Kidney epithelial cell (primary cell): ENCODE results near the gene SMIM31. TPM values are rescaled to one million over a fixed set of nuclear protein-coding genes. Genes with fewer than 3 reads are reported as not detected.

ENCODE experiments used
- DNase-seq: peaks from one replicate; pipeline ENCODE4 v3.0.0-alpha.2; 2010; ENCODE audit warnings: low read depth
- H3K27me3 ChIP-seq: 2 replicates; pipeline ENCODE4 v1.6.0; 2011; ENCODE audit warnings: low read length; ENCODE audit not compliant: control insufficient read depth, insufficient read depth
- H3K36me3 ChIP-seq: 2 replicates; pipeline ENCODE4 v1.5.1; 2011; ENCODE audit warnings: low read length; ENCODE audit not compliant: control insufficient read depth, insufficient read depth
- H3K4me3 ChIP-seq: 2 replicates; pipeline ENCODE4 v1.5.1; 2011; ENCODE audit warnings: low read depth, mild to moderate bottlenecking, control low read depth, low read length
- CTCF ChIP-seq: IDR thresholded peaks from 2 replicates; pipeline ENCODE4 v1.5.1; 2011; ENCODE audit warnings: mild to moderate bottlenecking, moderate library complexity, low read length, control low read depth, inconsistent platforms; ENCODE audit not compliant: insufficient read depth, poor library complexity, severe bottlenecking
- total RNA-seq: library from RNA; depleted of rRNA; stranded (reverse); fragments of >200 nt; gene quantifications from 2 replicates; pipeline ENCODE4 v1.2.3, GENCODE V29; 2015

Gene SMIM31
- total RNA-seq, 1 donor from 2014 or later: not detected

GRCh38 chr4:164756686-164757085, 2.8 kb downstream of the SMIM31 start:
- H3K4me3 ChIP-seq: no peak overlapping the region
- no peak for TF ChIP-seq CTCF
- no peak for DNase-seq
- H3K27me3 ChIP-seq: no peaks in the 10 kb centered on the region
- H3K36me3 ChIP-seq: no peaks in the 10 kb centered on the region

GRCh38 chr4:164761241-164761640, 7.3 kb downstream of the SMIM31 start:
- Histone ChIP-seq H3K4me3 (no peak overlapping the region), H3K36me3 (no peaks in the 10 kb centered on the region), H3K27me3 (no peaks in the 10 kb centered on the region)
- TF ChIP-seq CTCF: no peak
- no peak for DNase-seq

GRCh38 chr4:164761746-164762275, 7.9 kb downstream of the SMIM31 start:
- Histone ChIP-seq H3K36me3 (no peaks in the 10 kb centered on the region), H3K4me3 (no peak overlapping the region), H3K27me3 (no peaks in the 10 kb centered on the region)
- TF ChIP-seq CTCF: no peak
- DNase-seq: no peak

DNA sequence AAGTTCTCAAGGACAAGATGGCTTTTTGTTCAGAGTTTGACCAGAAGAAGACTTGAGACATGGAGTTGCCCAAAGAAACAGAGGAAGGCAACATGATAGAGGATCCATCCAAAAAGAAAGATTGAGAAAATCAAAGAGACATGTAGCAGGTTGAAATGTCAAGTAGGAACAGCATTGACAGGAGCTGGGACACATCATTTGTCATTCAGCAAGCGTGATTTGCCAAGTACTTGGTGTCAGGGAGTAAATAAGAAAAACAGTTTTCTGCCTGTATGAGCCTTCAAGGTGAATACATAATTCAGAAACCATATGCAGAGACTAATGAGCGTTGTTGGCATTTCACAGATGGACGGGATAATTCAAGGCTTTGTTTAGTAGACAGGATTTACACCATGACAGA, 11.2 kb downstream of the SMIM31 start:
- no peaks in the 10 kb centered on the region for H3K36me3 ChIP-seq
- no peak overlapping the region for H3K4me3 ChIP-seq
- DNase-seq: no peak
- TF ChIP-seq CTCF: no peak
- H3K27me3 ChIP-seq: no peaks in the 10 kb centered on the region

GRCh38 chr4:164765833-164766232, 11.9 kb downstream of the SMIM31 start:
- DNase-seq: no peak
- TF ChIP-seq CTCF: no peak
- Histone ChIP-seq H3K4me3 (no peak overlapping the region), H3K36me3 (no peaks in the 10 kb centered on the region), H3K27me3 (no peaks in the 10 kb centered on the region)

GRCh38 chr4:164768516-164768915, 14.6 kb downstream of the SMIM31 start:
- no peak for TF ChIP-seq CTCF
- DNase-seq: no peak
- no peak overlapping the region for H3K4me3 ChIP-seq
- H3K27me3 ChIP-seq: no peaks in the 10 kb centered on the region
- H3K36me3 ChIP-seq: no peaks in the 10 kb centered on the region
